ENCODE measurements around the gene PCBP1. TPM values are rescaled to one million over a fixed set of nuclear protein-coding genes. Genes with fewer than 3 reads are reported as not detected.
"Not testable (repeated sequence)": the region's sequence is repeated elsewhere in the genome, so short reads cannot be mapped to it uniquely, and the experiment has no call there.

PCBP1 gene
- polyA plus RNA-seq, 1 experiment: 87.4 TPM

- ChIA-PET POLR2A (interaction anchor here (1.3 kb wide), 1 partner anchor 45 kb away, joined by 3 read pairs; no protein-coding TSS in a partner anchor), CTCF (interaction anchor here (0.5 to 2.0 kb wide), 3 partner anchors 10 to 1862 kb away, joined by 3 to 4 read pairs (median 3); partner anchors contain the start of gene MXD1)
- H3K4me3 ChIP-seq (ENCODE audit: low read depth, low read length): no peak overlapping the region
- H3K27me3 ChIP-seq (ENCODE audit: control insufficient read depth, insufficient read depth, low read length): no peaks in the 10 kb centered on the region
- DNase-seq (ENCODE audit: low read depth): no peak
- TF ChIP-seq CTCF (IDR thresholded peaks at IDR 0.05; ENCODE audit: insufficient read depth, low read depth, low read length): no peak
- H3K36me3 ChIP-seq (ENCODE audit: control insufficient read depth, insufficient read depth, low read length): no peaks in the 10 kb centered on the region
Measured at GRCh38 chr2:70133127-70133452, 45.8 kb downstream of the PCBP1 start.

GRCh38 chr2:70133491-70134322 is 46.4 kb downstream of the PCBP1 start:
- ChIA-PET CTCF (interaction anchor here (0.5 to 2.8 kb wide), 6 partner anchors 8 to 1861 kb away, joined by 3 to 11 read pairs (median 4); partner anchors contain the start of gene MXD1), POLR2A (no interaction called here)
- no peak for DNase-seq (ENCODE audit: low read depth)
- TF ChIP-seq CTCF (IDR thresholded peaks at IDR 0.05; ENCODE audit: insufficient read depth, low read depth, low read length): no peak
- Histone ChIP-seq H3K36me3 (ENCODE audit: control insufficient read depth, insufficient read depth, low read length) (no peaks in the 10 kb centered on the region), H3K27me3 (ENCODE audit: control insufficient read depth, insufficient read depth, low read length) (no peaks in the 10 kb centered on the region), H3K4me3 (ENCODE audit: low read depth, low read length) (no peak overlapping the region)

GRCh38 chr2:70134323-70134983 is 47.2 kb downstream of the PCBP1 start:
- H3K36me3 ChIP-seq (ENCODE audit: control insufficient read depth, insufficient read depth, low read length); H3K27me3 ChIP-seq (ENCODE audit: control insufficient read depth, insufficient read depth, low read length); H3K4me3 ChIP-seq (ENCODE audit: low read depth, low read length); POLR2A ChIA-PET; DNase-seq (ENCODE audit: low read depth): not testable (repeated sequence)
- CTCF ChIA-PET: interaction anchor here (0.6 to 2.8 kb wide), 4 partner anchors 8 to 218 kb away, joined by 4 to 11 read pairs (median 5); no protein-coding TSS in a partner anchor

Small RNA genes within 50 kb of the gene (small RNA-seq; reads per million reads assigned to genes)
- gene RN7SL470P (ENCODE audit: insufficient read length, low read depth, low replicate concordance): not detected

Other genes with a start within 250 kb of the PCBP1 start
- gene SNRNP27, start 193.5 kb upstream of the PCBP1 start, polyA plus RNA-seq (2011; rRNA removed): 14.3 and 33.9 TPM in 2 replicates
- 3.9 and 5.4 TPM in 2 replicates for gene MXD1, start 172.4 kb upstream of the PCBP1 start, polyA plus RNA-seq (2011; rRNA removed)
- gene ASPRV1, start 125.8 kb upstream of the PCBP1 start, polyA plus RNA-seq (2011; rRNA removed): 0.17 and 0.29 TPM in 2 replicates
- 9.8 and 12.1 TPM in 2 replicates for gene C2orf42, start 103.5 kb downstream of the PCBP1 start, polyA plus RNA-seq (2011; rRNA removed)
- gene TIA1, start 161.2 kb downstream of the PCBP1 start, polyA plus RNA-seq (2011; rRNA removed): 60.1 and 93.8 TPM in 2 replicates
- gene PCYOX1, start 170.7 kb downstream of the PCBP1 start, polyA plus RNA-seq (2011; rRNA removed): 31.1 and 66.4 TPM in 2 replicates
- gene SNRPG, start 206.3 kb downstream of the PCBP1 start, polyA plus RNA-seq (2011; rRNA removed): 88.6 and 118 TPM in 2 replicates
- 22.9 and 28.3 TPM in 2 replicates for gene FAM136A, start 214.6 kb downstream of the PCBP1 start, polyA plus RNA-seq (2011; rRNA removed)